HG02759 (cell line): Measurements from ENCODE around the gene SUPT6H.
"Not testable (repeated sequence)": the region's sequence is repeated elsewhere in the genome, so short reads cannot be mapped to it uniquely, and the experiment has no call there.

Experiments
- ATAC-seq: cut with Tn5 transposase; IDR thresholded peaks from one replicate; pipeline ENCODE4 v1.9.1; 2021; ENCODE audit warnings: mild to moderate bottlenecking, moderate library complexity; ENCODE audit not compliant: unreplicated experiment

The SUPT6H gene

DNA sequence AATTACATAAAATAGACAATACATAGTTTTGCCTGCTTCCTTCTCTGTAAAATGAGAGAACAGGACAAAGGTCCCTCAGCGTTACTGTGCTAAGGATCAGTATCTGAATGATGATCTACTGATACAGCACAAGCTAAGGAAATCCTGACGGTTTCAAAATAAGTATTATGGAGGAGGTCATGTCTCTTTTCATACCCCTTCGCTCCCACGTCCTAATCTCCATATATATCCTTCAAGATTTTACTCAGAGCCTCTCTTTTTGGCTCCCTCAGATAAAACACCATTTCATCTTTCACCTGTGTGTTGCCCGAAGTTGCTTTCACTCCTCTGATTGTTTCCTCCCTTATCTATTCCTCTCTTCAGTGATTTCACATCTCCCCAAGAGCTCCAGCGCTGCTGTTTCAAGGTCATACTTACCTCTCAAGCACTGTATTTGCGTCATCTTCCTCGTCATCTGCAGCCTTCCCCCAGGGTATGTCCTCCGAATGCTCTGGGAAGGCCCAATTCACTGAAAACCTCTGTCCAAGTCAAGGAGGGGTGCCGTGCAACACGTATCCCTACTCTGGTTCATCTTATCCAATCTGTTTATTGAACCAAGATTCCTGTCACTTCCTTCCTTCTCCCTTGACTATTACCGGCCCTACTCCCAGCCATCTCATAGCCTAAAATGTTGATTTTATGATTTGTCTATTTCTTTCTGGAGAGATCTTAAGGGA lies 15.8 kb upstream of the SUPT6H start:
- no peak for ATAC-seq

GRCh38 chr17:28648698-28649097 lies 13.3 kb upstream of the SUPT6H start:
- ATAC-seq: no peak

DNA sequence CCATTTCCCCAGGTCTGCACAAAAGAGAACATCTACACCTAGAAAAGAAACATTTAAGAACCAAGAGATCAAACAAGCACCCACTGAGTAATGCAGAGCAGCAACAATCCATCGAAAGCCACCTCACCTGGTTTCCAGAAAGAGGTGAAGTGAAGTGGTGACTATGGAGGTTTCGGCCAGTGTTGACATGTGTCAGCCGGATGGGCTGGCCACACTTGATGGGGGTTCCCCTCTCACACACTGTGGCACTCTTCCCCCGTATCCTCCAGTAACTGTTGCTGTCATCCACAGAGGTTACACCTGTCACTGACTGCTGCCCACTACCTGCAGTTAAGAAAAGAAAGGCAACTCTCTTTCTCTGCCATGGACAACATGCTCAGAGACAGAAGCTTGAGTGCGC lies 6.8 kb upstream of the SUPT6H start:
- no peak for ATAC-seq

DNA sequence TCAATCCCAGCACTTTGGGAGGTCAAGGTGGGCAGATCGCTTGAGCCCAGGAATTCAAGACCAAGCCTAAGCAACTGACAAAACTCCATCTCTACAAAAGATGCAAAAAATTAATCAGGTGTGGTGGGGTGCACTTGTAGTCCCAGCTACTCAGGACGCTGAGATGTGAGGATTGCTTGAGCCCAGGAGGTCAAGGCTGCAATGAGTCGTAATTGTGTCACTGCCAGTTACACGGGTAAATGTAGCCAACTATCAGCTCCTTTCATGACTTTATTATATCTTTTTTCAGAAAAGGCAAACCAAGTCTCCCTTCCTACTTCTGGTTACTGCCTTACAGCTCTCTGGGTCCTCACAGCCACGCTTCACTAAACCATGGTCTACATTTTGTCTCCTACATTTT lies 4.2 kb upstream of the SUPT6H start:
- no peak for ATAC-seq

DNA sequence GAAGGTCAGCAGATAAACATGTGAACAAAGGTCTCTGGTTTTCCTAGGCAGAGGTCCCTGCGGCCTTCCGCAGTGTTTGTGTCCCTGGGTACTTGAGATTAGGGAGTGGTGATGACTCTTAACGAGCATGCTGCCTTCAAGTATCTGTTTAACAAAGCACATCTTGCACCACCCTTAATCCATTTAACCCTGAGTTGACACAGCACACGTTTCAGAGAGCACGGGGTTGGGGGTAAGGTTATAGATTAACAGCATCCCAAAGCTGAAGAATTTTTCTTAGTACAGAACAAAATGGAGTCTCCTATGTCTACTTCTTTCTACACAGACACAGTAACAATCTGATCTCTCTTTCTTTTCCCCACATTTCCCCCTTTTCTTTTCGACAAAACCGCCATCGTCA lies 3.7 kb upstream of the SUPT6H start:
- not testable (repeated sequence) for ATAC-seq

DNA sequence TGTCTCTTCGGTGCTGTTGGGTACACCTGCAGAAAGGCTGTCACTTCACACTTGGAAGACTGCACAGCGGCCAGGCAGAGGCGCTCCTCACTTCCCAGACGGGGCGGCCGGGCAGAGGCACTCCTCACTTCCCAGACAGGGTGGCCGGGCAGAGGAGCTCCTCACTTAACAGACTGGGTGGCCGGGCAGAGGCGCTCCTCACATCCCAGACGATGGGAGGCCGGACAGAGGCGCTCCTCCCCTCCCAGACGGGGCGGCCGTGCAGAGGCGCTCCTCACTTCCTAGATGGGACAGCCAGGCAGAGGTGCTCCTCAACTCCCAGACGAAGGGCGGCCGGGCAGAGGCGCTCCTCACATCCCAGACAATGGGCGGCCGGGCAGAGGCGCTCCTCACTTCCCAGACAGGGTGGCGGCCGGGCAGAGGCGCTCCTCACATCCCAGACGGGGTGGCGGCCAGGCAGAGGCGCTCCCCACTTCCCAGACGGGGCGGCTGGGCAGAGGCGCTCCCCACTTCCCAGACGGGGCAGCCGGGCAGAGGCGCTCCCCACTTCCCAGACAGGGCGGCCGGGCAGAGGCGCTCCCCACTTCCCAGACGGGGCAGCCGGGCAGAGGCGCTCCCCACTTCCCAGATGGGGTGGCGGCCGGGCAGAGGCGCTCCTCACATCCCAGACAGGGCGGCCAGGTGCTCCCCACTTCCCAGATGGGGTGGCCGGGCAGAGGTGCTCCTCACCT lies 3.1 kb upstream of the SUPT6H start:
- ATAC-seq: not testable (repeated sequence)

DNA sequence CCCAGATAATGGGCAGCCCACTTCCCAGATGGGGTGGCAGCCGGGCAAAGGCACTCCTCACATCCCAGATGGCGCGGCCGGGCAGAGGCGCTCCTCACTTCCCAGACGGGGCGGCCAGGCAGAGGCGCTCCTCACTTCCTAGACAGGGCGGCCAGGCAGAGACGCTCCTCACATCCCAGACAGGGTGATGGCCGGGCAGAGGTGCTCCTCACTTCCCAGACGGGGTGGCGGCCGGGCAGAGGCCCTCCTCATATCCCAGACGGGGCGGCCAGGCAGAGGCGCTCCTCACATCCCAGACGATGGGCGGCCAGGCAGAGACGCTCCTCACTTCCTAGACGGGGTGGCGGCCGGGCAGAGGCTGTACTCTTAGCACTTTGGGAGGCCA lies 2.5 kb upstream of the SUPT6H start:
- ATAC-seq: not testable (repeated sequence)

DNA sequence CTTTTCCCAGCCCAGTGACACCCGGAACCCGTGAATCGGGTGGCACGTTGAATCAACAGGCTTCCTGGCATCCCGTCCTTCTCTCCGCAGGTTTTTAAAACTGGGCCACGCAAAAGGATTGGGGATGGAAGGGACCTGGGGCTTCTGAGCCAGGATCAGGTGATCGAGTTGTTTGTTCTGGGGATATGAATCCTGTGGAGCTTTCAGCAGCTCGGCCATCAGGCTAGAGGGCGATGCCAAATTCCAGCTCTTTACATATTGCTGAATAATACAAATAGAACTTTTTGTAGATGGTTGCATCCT lies 473 bp downstream of the SUPT6H start:
- ATAC-seq: peak; percentile 7

DNA sequence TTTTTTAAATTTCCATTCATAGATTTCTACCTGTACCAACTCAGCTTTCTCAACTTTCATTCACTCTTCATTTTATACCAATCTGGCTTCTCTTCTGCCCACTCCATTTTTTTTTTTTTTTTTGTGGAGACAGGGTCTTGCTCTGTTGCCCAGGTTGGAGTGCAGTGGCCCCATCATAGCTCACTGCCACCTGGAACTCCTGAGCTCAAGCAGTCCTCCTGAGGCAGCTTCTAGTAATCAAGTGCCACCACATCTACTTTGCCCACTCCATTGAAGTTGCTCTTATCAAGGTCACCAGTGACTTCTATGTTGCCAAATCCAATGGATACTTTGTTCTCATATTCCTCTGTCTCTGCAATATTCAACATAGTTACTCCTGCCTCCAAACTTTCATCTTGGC lies 1.7 kb downstream of the SUPT6H start:
- ATAC-seq: no peak

DNA sequence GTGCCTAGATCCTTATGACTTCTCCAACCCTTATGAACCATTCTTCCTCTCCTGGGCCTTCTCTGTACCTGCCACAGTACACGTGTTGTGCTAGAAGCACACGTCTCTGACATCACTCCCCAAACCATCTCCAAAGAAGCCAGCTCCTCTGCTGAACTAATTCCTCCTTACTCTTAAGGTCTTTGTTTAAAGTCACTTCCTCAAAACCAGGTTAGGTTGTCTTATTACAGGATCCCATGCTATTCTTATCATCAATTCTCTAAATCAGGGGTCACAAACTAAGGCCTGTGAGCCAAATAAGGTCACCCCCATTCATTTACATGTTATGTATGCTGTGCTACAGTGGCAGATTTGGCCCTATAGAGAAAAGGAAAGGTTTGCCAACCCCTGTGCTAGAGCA lies 4.0 kb downstream of the SUPT6H start:
- ATAC-seq: no peak

GRCh38 chr17:28667870-28668269 lies 5.9 kb downstream of the SUPT6H start:
- no peak for ATAC-seq

GRCh38 chr17:28669918-28670317 lies 7.9 kb downstream of the SUPT6H start:
- no peak for ATAC-seq

DNA sequence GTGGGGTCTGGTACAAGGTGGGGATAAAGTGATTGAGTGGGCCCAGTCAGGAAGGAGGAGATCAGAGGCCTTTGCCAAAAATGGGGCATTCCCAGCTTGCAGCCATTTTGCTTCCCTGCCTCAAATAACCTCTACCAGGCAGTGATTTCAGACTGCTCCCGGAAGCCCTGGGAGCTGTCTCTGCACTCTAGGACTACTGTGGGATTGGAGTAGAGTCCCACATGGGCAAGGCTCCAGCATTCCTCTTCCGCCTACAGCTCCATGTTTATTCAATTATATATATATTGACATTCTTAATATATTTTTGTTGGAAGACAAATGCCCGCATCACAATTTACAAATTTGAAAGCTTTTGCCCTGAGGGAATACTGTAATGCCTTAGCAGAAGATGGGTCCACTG lies 13.5 kb downstream of the SUPT6H start:
- no peak for ATAC-seq

- ATAC-seq: no peak
Observed at GRCh38 chr17:28675980-28676379, 14.0 kb downstream of the SUPT6H start.

DNA sequence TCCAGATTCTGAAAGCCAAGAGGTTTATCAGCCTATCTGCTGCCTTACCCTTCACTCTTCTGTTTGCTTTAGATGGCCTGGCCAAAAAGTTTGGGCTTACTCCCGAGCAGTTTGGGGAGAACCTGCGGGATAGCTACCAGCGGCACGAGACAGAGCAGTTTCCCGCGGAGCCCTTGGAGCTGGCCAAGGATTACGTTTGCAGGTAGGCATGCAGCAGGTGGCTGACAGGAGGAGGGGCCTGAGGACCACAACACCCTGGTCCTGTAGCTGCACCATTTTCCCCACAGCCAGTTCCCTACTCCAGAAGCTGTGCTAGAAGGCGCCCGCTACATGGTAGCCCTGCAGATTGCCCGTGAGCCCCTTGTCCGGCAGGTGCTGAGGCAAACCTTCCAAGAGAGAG lies 20.6 kb downstream of the SUPT6H start:
- no peak for ATAC-seq

- ATAC-seq: no peak
Observed at GRCh38 chr17:28684963-28685362, 23.0 kb downstream of the SUPT6H start.

DNA sequence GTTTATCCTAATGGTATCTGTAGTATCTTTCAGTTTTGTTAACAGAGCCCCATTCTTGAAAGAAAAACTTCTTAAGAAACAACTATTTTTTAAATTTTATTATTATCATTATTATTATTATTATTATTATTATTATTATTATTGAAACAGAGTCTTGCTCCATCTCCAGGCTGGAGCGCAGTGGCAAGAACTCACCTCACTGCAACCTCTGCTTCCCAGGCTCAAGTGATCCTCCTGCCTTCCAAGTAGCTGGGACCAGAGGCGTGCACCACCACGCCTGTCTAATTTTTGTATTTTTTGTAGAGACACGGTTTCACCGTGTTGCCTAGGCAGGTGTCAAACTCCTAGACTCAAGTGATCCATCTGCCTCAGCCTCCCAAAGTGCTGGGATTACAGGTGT lies 23.4 kb downstream of the SUPT6H start:
- ATAC-seq: no peak

DNA sequence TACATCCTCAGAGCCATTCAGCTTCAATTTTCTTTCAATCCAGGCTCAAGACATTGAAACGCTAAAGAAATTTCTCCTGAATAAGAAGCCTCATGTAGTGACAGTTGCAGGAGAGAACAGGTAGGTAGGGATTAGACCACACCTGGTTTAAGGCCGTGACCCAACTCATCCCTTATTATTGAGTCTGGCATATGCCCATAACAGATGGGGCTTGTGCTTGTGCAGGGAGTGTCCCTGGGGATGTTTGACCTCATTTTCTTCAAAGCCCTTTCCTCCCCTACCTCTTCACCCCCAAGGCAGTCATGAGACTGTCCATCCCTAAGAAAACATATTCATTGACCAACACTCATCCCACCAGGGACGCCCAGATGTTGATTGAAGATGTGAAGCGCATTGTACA lies 24.3 kb downstream of the SUPT6H start:
- no peak for ATAC-seq

DNA sequence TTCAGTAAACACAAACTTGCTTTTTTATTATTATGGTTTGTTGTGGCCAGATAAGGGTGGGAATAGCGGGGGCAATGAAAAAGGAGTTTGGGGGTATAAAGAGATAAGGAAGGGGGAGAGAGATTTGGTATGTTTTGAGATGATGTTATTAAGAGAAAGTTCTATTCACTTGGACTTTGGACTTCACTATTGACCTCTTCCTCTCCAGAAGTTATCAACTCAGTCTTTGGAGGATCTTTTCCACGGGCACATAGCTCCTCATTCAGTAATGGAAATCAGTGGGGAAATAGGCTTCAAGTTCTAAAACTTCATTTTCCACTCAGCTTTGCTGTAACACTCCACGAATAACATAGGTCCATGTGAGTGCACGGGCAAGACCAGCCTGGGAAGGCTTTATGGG lies 26.5 kb downstream of the SUPT6H start:
- no peak for ATAC-seq

DNA sequence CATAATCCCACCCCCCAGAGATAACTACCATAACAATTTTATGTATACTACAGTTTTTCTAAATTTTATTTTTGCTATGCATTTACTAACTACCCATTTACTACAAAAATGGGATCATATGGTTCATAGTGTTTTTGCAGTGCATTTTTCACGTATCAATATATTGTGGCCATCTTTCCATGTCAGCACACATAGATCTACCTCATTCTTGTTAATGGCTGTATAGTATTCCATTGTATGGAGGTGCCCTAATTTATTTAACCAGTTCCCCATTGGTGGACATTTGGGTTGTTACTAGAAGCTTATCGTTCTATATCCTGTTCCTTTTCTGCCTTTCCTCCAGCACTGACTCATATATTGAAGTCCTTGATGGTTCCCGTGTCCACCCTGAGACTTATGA lies 27.0 kb downstream of the SUPT6H start:
- no peak for ATAC-seq

- no peak for ATAC-seq
Observed at GRCh38 chr17:28693869-28694268, 31.9 kb downstream of the SUPT6H start.

DNA sequence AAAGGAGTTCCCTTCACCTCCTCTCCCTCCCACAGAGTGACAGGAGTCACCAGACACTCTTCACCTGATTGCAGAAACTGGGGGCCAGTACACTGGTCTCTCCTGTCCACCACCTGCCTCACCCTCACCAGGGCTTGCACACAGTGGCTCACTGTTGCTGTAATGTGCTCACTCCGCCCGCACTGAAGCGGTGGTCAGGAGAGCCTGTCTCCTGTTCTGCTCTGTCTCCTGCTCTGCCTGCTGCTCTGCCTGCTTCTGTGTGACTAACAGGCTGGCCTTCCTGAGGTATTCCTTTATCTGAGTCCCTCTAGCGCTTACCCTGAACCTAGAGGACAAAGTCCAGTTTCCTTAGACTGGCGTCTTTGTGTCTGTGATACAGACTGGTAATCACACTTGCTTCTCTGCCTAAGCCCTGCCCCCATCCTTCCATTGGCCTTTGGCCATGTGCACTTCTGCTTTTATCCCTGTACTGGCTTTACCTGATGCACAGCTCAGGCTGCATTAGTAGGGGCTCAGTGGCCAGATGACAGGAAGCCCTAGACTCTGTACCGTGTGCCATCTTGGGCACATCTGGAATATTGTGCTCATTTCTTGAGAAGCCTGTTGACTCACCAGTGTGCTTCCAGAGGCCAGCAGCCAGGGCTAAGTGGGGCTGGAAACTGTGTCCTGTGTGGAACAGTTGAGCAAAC lies 36.4 kb downstream of the SUPT6H start:
- no peak for ATAC-seq
